ENCODE measurements around the gene NID2.
A peak's percentile ranks its signal among the peaks of the same experiment; 100 is the strongest.

Gene NID2

GRCh38 chr14:52026017-52026660, 42.7 kb downstream of the NID2 start:
- TF ChIP-seq TCF4 (CRISPR knock-in tag; IDR thresholded peaks at IDR 0.05; ENCODE audit: borderline replicate concordance) = no peak
- TF ChIP-seq TOX (CRISPR knock-in tag; IDR thresholded peaks at IDR 0.05; ENCODE audit: borderline replicate concordance) = no peak
- no peak for TF ChIP-seq ZFP3 (CRISPR knock-in tag; IDR thresholded peaks at IDR 0.05)
- no peak for TF ChIP-seq OSR1 (CRISPR knock-in tag; IDR thresholded peaks at IDR 0.05)
- TF ChIP-seq PPARA (CRISPR knock-in tag; IDR thresholded peaks at IDR 0.05; ENCODE audit: borderline replicate concordance) = no peak
- no peak for TF ChIP-seq ISL1 (CRISPR knock-in tag; IDR thresholded peaks at IDR 0.05)
- no peak for TF ChIP-seq BACH2 (CRISPR knock-in tag; IDR thresholded peaks at IDR 0.05; ENCODE audit: borderline replicate concordance)
- ATAC-seq = no peak

DNA sequence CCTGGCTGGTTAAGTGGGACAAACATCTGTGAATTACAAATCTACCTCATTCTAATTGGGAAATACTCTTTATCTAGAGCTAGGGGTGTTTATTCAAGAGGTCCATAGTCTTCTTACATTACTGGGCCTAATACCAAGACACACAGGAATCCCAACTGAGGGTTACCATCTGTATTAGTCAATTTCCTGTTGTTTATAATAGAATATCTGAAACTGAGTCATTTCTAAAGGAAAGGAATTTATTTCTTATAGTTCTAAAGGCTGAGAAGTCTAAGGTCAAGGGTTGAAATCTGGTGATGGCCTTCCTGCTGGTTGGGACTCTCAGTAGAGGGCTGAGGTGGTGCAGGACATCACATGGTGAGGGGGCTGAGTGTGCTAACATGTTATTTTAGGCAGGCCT, 43.5 kb downstream of the NID2 start:
- TF ChIP-seq, protein P1, sequence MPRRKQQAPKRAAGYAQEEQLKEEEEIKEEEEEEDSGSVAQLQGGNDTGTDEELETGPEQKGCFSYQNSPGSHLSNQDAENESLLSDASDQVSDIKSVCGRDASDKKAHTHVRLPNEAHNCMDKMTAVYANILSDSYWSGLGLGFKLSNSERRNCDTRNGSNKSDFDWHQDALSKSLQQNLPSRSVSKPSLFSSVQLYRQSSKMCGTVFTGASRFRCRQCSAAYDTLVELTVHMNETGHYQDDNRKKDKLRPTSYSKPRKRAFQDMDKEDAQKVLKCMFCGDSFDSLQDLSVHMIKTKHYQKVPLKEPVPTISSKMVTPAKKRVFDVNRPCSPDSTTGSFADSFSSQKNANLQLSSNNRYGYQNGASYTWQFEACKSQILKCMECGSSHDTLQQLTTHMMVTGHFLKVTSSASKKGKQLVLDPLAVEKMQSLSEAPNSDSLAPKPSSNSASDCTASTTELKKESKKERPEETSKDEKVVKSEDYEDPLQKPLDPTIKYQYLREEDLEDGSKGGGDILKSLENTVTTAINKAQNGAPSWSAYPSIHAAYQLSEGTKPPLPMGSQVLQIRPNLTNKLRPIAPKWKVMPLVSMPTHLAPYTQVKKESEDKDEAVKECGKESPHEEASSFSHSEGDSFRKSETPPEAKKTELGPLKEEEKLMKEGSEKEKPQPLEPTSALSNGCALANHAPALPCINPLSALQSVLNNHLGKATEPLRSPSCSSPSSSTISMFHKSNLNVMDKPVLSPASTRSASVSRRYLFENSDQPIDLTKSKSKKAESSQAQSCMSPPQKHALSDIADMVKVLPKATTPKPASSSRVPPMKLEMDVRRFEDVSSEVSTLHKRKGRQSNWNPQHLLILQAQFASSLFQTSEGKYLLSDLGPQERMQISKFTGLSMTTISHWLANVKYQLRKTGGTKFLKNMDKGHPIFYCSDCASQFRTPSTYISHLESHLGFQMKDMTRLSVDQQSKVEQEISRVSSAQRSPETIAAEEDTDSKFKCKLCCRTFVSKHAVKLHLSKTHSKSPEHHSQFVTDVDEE (CRISPR knock-in tag; IDR thresholded peaks at IDR 0.05) = no peak
- TF ChIP-seq SNAI2 (CRISPR knock-in tag; IDR thresholded peaks at IDR 0.05) (no peak), ZC3H10 (CRISPR knock-in tag; IDR thresholded peaks at IDR 0.05) (no peak), GLIS3 (CRISPR knock-in tag; IDR thresholded peaks at IDR 0.05) (no peak), ZNF8 (CRISPR knock-in tag; IDR thresholded peaks at IDR 0.05) (no peak), ZNF70 (CRISPR knock-in tag; IDR thresholded peaks at IDR 0.05) (no peak), OSR1 (CRISPR knock-in tag; IDR thresholded peaks at IDR 0.05) (no peak), RARB (CRISPR knock-in tag; IDR thresholded peaks at IDR 0.05) (no peak), ESRRG (CRISPR knock-in tag; IDR thresholded peaks at IDR 0.05) (no peak)
- TF ChIP-seq, protein P2, sequence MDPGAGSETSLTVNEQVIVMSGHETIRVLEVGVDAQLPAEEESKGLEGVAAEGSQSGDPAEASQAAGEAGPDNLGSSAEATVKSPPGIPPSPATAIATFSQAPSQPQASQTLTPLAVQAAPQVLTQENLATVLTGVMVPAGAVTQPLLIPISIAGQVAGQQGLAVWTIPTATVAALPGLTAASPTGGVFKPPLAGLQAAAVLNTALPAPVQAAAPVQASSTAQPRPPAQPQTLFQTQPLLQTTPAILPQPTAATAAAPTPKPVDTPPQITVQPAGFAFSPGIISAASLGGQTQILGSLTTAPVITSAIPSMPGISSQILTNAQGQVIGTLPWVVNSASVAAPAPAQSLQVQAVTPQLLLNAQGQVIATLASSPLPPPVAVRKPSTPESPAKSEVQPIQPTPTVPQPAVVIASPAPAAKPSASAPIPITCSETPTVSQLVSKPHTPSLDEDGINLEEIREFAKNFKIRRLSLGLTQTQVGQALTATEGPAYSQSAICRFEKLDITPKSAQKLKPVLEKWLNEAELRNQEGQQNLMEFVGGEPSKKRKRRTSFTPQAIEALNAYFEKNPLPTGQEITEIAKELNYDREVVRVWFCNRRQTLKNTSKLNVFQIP (CRISPR knock-in tag; IDR thresholded peaks at IDR 0.05; ENCODE audit: borderline replicate concordance, low read depth) = no peak
- TF ChIP-seq, protein P3, sequence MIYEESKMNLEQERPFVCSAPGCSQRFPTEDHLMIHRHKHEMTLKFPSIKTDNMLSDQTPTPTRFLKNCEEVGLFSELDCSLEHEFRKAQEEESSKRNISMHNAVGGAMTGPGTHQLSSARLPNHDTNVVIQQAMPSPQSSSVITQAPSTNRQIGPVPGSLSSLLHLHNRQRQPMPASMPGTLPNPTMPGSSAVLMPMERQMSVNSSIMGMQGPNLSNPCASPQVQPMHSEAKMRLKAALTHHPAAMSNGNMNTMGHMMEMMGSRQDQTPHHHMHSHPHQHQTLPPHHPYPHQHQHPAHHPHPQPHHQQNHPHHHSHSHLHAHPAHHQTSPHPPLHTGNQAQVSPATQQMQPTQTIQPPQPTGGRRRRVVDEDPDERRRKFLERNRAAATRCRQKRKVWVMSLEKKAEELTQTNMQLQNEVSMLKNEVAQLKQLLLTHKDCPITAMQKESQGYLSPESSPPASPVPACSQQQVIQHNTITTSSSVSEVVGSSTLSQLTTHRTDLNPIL (CRISPR knock-in tag; IDR thresholded peaks at IDR 0.05; ENCODE audit: low read depth) = no peak
- ATAC-seq = peak; percentile 35; the same call in 2 of the 3 replicates

GRCh38 chr14:52023518-52023917, 45.3 kb downstream of the NID2 start:
- TF ChIP-seq ISL1 (CRISPR knock-in tag; IDR thresholded peaks at IDR 0.05) = no peak
- TF ChIP-seq ZNF565 (CRISPR knock-in tag; conservative IDR thresholded peaks at IDR 0.05; ENCODE audit: low read depth) = no peak
- TF ChIP-seq CSDC2 (CRISPR knock-in tag; IDR thresholded peaks at IDR 0.05) = no peak
- TF ChIP-seq ZFP3 (CRISPR knock-in tag; IDR thresholded peaks at IDR 0.05) = no peak
- no peak for TF ChIP-seq ZNF70 (CRISPR knock-in tag; IDR thresholded peaks at IDR 0.05)
- TF ChIP-seq ZNF8 (CRISPR knock-in tag; IDR thresholded peaks at IDR 0.05) = no peak
- TF ChIP-seq, protein P4, sequence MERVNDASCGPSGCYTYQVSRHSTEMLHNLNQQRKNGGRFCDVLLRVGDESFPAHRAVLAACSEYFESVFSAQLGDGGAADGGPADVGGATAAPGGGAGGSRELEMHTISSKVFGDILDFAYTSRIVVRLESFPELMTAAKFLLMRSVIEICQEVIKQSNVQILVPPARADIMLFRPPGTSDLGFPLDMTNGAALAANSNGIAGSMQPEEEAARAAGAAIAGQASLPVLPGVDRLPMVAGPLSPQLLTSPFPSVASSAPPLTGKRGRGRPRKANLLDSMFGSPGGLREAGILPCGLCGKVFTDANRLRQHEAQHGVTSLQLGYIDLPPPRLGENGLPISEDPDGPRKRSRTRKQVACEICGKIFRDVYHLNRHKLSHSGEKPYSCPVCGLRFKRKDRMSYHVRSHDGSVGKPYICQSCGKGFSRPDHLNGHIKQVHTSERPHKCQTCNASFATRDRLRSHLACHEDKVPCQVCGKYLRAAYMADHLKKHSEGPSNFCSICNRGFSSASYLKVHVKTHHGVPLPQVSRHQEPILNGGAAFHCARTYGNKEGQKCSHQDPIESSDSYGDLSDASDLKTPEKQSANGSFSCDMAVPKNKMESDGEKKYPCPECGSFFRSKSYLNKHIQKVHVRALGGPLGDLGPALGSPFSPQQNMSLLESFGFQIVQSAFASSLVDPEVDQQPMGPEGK (CRISPR knock-in tag; IDR thresholded peaks at IDR 0.05; ENCODE audit: borderline replicate concordance) = no peak
- TF ChIP-seq BACH2 (CRISPR knock-in tag; IDR thresholded peaks at IDR 0.05; ENCODE audit: borderline replicate concordance) = no peak
- TF ChIP-seq, protein P2 (CRISPR knock-in tag; IDR thresholded peaks at IDR 0.05; ENCODE audit: borderline replicate concordance, low read depth) = no peak
- no peak for TF ChIP-seq ZFP30 (CRISPR knock-in tag; IDR thresholded peaks at IDR 0.05)
- TF ChIP-seq, protein P1 (CRISPR knock-in tag; IDR thresholded peaks at IDR 0.05) = no peak
- TF ChIP-seq SNAI2 (CRISPR knock-in tag; IDR thresholded peaks at IDR 0.05) = no peak
- TF ChIP-seq, protein P3 (CRISPR knock-in tag; IDR thresholded peaks at IDR 0.05; ENCODE audit: low read depth) = no peak
- no peak for TF ChIP-seq ARNTL (CRISPR knock-in tag; IDR thresholded peaks at IDR 0.05; ENCODE audit: borderline replicate concordance, low read depth)
- TF ChIP-seq PPARA (CRISPR knock-in tag; IDR thresholded peaks at IDR 0.05; ENCODE audit: borderline replicate concordance) = no peak
- no peak for TF ChIP-seq GLIS3 (CRISPR knock-in tag; IDR thresholded peaks at IDR 0.05)
- no peak for TF ChIP-seq TCF4 (CRISPR knock-in tag; IDR thresholded peaks at IDR 0.05; ENCODE audit: borderline replicate concordance)
- TF ChIP-seq RARB (CRISPR knock-in tag; IDR thresholded peaks at IDR 0.05) = no peak
- no peak for ATAC-seq
